Stimulated activated CD4-positive, alpha-beta T cell treated with anti-CD3 and anti-CD28 coated beads, TNF-alpha, amount 100 ng/mL, for 1 hour (primary cell): ENCODE data around the gene MYRIP.

Source experiments
- DNase-seq, 3 donors: peaks; one replicate each; pipeline ENCODE4 v3.0.0-alpha.2; 2020; ENCODE audit warnings: low read depth in 3 of 3, low spot score in 1 of 3

The MYRIP gene

DNA sequence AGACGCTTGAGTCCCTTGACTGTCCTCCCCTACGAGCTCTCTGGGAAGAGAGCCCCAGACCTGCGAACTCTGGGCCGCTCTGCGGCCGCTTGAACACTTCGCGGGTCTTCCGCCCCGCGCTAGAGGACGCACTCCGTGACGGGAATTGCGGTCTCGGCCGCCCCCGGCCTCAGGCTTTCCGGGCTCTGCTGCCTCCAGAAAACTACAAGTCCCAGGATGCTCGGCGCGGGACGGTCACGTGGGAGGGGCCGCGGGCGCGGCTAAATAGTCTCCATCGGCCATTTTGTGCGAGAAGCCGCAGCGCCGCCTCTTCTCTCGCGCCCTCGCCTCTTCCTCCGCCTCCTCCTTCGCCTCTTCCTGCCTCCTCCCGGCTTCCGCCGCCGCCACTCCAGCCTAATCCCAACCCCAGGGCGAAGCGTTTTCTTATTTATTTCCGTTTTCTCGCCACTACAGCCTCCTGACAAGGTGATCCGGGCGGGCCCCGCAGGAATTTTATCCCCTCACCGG, 500.1 kb downstream of the MYRIP start, which contains the start of gene EIF1B:
Gene EIF1B (plus strand): TSS at position 290 of the 507 bp plus-strand sequence. CDS start 235 bp downstream, outside the sequence.
- peak; percentile 93 to 98 (median 96) for DNase-seq
